Esophagus (tissue), 2 donors: Measurements from ENCODE around the gene RUFY2. TPM values are rescaled to one million over a fixed set of nuclear protein-coding genes. Genes with fewer than 3 reads are reported as not detected.

Experiments used
- H3K27ac ChIP-seq, 2 donors: one replicate each; pipeline ENCODE4 v1.5.1; 2013; ENCODE audit warnings: low read depth in 2 of 2, mild to moderate bottlenecking in 2 of 2, inconsistent platforms in 1 of 2, low read length in 1 of 2, moderate library complexity in 1 of 2
- H3K27me3 ChIP-seq, 2 donors: one replicate each; pipeline ENCODE4 v1.6.1; 2013; ENCODE audit warnings: low read length in 2 of 2, control low read depth in 1 of 2, mild to moderate bottlenecking in 1 of 2; ENCODE audit not compliant: insufficient read depth in 2 of 2, control insufficient read depth in 1 of 2
- H3K36me3 ChIP-seq, 2 donors: one replicate each; pipeline ENCODE4 v1.6.1; 2013; ENCODE audit warnings: low read length in 1 of 2; ENCODE audit not compliant: control insufficient read depth in 2 of 2, insufficient read depth in 2 of 2
- H3K4me1 ChIP-seq, 2 donors: one replicate each; pipeline ENCODE4 v1.6.1; 2013; ENCODE audit warnings: low read length in 1 of 2; ENCODE audit not compliant: control insufficient read depth in 2 of 2, insufficient read depth in 2 of 2
- H3K4me3 ChIP-seq, 2 donors: one replicate each; pipeline ENCODE4 v1.5.1; 2013; ENCODE audit warnings: low read length in 2 of 2, mild to moderate bottlenecking in 2 of 2, low read depth in 1 of 2, moderate library complexity in 1 of 2
- H3K9me3 ChIP-seq, 2 donors: one replicate each; pipeline ENCODE4 v1.6.1; 2013; ENCODE audit warnings: mild to moderate bottlenecking in 2 of 2, low read depth in 1 of 2, low read length in 1 of 2, moderate library complexity in 1 of 2; ENCODE audit not compliant: control insufficient read depth in 2 of 2, insufficient read depth in 1 of 2
- WGBS, 2 donors: extraction: QIAGEN DNeasy Blood & Tissue Kit; methylation state at CpG; one replicate each; pipeline ENCODE4 v1.1.7; 2013; 5-methylcytosine and 5-hydroxymethylcytosine counted together
- polyA plus RNA-seq, 2 donors: library from polyadenylated mRNA; stranded (reverse); fragments of 200-250 nt; gene quantifications; one replicate each; pipeline ENCODE4 v1.2.3, GENCODE V29; 2013
- donor health status: healthy with polysubstance abuse.
- donor health status: Bipolar disorder and iron deficiency.

RUFY2 gene
- polyA plus RNA-seq, 2 donors, result 4.9 to 5.1 TPM

DNA sequence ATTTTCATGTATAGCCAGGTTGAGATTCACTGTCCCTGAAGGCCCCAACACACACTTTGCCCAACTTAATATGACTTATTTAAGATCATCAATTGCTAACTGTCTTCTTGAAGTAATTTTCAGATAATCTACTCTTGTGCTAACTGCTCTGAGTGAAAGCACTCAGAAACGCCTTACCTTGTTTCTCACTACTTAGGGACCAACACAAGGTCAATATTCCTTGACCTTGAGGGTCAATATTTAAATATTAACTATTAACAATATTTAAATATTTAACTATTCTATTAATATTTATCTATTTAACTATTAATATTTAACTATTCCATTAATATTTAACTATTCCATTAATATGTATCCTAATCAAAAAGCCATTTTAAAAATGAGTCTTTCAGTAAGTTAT, 101.2 kb downstream of the RUFY2 start:
- WGBS, 2 donors, result 11 to 40% methylated on average over 1 of the region's 1 CpG
- Histone ChIP-seq H3K36me3 (no peaks in the 10 kb centered on the region), H3K27ac (no peak overlapping the region), H3K4me1 (no peaks in the 10 kb centered on the region), H3K9me3 (no peaks in the 10 kb centered on the region), H3K4me3 (no peak overlapping the region), H3K27me3 (no peaks in the 10 kb centered on the region)

DNA sequence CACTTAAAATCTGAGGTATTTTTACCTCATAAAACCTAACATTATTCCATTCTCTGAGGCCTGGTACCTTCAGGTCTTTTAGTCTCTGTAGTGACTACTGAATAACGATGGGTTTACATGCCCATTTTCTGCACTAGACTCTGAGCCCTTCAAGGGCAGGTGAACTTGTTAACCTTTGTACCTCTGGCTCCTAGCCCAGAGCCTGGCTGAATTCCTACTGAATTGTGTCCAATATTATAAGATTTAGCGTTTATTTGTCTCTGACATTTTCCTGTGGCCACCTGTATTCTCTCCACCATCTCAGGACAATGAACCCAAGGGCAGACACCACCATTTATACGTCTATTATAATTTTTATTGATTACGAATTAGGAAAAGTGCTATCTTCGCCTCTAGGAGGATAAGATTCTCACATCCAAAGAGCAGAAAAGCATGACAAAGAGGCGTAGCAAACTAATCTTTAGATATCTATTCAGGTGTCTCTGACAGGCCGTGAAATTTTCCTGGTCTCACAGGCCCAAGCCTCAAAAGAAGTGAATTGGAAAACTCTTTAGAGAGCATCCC, 103.1 kb downstream of the RUFY2 start:
- 52 to 73% methylated on average over 7 of the region's 7 CpGs for WGBS, 2 donors
- no peak overlapping the region for H3K4me3 ChIP-seq
- no peaks in the 10 kb centered on the region for H3K36me3 ChIP-seq
- H3K27ac ChIP-seq, result no peak overlapping the region
- H3K27me3 ChIP-seq, result no peaks in the 10 kb centered on the region
- H3K9me3 ChIP-seq, result no peaks in the 10 kb centered on the region
- H3K4me1 ChIP-seq, result no peaks in the 10 kb centered on the region

DNA sequence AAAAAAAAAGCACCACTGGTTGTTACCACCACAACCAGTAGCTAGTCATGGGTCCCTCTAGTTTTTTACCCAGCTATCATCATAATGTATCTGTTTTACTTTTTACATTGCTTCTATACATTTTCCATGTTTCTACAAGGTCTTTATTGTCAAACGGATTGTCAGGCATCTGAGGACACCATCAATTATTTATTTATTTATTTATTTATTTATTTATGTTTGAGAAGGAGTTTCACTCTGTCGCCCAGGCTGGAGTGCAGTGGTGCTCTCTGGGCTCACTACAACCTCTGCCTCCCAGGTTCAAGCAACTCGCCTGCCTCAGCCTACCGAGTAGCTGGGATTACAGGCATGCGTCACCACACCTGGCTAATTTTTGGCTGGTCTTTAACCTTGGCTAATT, 104.2 kb downstream of the RUFY2 start:
- Histone ChIP-seq H3K27ac (no peak overlapping the region), H3K36me3 (no peaks in the 10 kb centered on the region), H3K27me3 (no peaks in the 10 kb centered on the region), H3K9me3 (no peaks in the 10 kb centered on the region), H3K4me3 (no peak overlapping the region), H3K4me1 (no peaks in the 10 kb centered on the region)
- WGBS, 2 donors, result 64 to 81% methylated on average over 5 of the region's 5 CpGs

DNA sequence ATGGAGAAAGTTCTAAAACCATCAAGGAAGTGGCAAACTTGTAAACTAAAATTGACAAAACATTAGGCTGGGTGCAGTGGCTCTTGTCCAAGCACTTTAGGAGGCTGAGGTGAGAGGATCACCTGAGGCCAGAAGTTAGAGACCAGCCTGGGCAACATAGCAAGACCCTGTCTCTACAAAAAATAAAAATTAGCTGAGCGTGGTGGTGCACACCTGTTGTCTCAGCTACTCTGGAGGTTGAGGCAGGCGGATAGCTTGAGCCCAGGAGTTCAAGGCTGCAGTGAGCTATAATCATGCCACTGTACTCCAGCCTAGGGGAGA, 104.6 kb downstream of the RUFY2 start:
- Histone ChIP-seq H3K4me1 (no peaks in the 10 kb centered on the region), H3K9me3 (no peaks in the 10 kb centered on the region), H3K36me3 (no peaks in the 10 kb centered on the region), H3K4me3 (no peak overlapping the region), H3K27ac (no peak overlapping the region), H3K27me3 (no peaks in the 10 kb centered on the region)
- WGBS, 2 donors, result 59 to 69% methylated on average over 2 of the region's 2 CpGs

DNA sequence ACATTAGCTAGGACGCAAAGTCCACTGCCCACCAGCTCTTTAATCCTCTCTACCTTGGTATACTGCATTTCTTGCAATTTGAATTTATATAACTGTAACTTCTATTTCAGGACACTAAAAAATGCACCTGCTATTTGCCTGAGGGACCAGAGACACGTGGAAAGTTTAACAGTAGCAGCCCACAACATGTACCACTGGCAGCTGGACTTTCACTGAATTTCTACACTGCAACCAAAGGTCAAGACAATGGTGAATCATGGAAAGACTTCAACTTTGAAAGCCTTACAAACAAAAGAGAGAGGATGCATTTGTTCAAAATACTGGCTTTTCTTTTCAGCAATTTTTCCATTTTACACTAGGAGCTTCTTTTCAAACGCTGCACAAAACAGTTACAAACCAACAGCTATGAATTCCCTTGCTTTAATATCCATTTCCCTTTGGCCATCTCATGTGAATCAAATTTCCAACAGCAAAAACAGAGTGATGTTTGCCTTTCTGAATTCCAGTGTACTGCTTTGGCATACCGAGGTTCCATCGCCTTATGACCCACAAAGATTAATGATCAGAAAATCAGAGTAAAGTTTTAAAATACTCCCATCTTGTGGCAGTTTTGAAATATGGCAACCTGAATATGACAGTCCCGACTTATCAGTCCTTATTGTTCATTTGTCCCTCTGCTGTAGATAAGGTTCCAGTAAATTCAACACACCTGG, 105.1 kb downstream of the RUFY2 start:
- Histone ChIP-seq H3K4me1 (no peaks in the 10 kb centered on the region), H3K9me3 (no peaks in the 10 kb centered on the region), H3K36me3 (no peaks in the 10 kb centered on the region), H3K4me3 (no peak overlapping the region), H3K27ac (no peak overlapping the region), H3K27me3 (no peaks in the 10 kb centered on the region)
- WGBS, 2 donors, result 41 to 45% methylated on average over 6 of the region's 6 CpGs

DNA sequence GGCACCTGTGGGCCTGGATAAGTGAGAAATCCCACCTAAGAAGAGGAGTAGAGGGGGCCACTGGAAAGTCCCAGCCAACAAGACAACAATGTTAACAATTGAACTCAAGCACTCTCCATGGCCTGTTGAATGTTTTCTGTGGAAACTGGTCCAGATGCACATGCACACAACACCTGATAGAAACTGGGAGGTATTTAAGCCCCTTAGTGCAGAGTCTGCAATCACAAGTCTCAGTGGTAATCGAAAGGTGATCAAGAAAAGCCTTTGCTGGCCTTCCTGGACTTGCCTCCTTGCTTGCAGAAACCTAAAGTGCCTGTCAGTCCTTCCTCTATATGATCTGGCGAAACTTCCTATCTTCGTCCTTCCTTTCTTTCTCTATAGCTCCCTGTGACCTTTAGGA, 105.8 kb downstream of the RUFY2 start:
- no peaks in the 10 kb centered on the region for H3K36me3 ChIP-seq
- no peaks in the 10 kb centered on the region for H3K4me1 ChIP-seq
- H3K27ac ChIP-seq, result no peak overlapping the region
- no peak overlapping the region for H3K4me3 ChIP-seq
- H3K27me3 ChIP-seq, result no peaks in the 10 kb centered on the region
- no peaks in the 10 kb centered on the region for H3K9me3 ChIP-seq
- WGBS, 2 donors, result 78 to 83% methylated on average over 3 of the region's 3 CpGs

DNA sequence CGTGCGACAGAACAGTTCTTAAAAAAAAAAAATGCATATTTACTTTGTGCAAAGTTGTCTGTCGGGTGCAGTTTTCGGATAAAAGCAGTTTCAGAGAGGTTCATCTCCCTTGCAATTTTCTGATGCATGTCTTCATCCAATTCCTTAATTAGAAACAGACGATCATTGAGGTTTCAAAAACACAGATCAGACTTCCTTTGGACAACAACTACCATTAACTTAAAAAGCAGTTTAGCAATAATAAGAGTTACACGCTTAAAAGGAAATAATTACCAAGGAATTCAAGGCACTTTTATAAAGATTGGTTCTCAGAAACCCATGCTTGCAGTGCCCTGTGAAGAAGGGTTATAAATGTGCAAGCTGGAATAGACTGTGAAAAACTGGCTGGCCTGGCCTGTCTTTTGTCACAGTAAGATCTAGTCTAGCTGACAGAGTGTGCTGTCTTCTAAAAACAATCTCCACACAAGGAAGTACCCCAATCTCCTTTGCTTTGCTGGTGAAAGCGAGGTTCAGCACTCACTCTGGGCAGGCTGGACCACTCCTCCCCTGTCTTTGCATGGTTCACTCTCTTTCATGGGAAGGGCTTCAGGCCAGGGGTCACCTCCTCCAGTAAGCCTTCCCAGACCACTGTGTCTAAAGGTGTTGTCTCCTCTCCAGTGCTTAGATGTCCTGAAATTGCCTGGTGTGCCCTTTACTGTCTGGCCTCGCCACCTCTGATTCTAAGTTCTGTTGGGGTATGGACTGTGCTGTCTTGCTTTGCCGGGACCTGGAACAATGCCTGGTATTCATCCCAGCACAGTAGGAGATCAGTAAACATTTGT, 110.0 kb downstream of the RUFY2 start:
- H3K27ac ChIP-seq, result no peak overlapping the region
- no peak overlapping the region for H3K4me3 ChIP-seq
- H3K27me3 ChIP-seq, result no peaks in the 10 kb centered on the region
- no peaks in the 10 kb centered on the region for H3K9me3 ChIP-seq
- 74 to 75% methylated on average over 9 of the region's 9 CpGs for WGBS, 2 donors
- H3K4me1 ChIP-seq, result no peaks in the 10 kb centered on the region
- no peaks in the 10 kb centered on the region for H3K36me3 ChIP-seq

Other genes with a start within 250 kb of the RUFY2 start
- gene ATOH7, start 175.2 kb downstream of the RUFY2 start, polyA plus RNA-seq, result under 1 TPM in 1 of 2 donors, not detected in 1; 0.02 TPM
- gene HNRNPH3, start 75.2 kb downstream of the RUFY2 start, polyA plus RNA-seq, result 10 to 100 TPM; 83.3 to 87.4 TPM
- 1 to 10 TPM; 1.1 to 1.2 TPM for gene PBLD, start 74.3 kb downstream of the RUFY2 start, polyA plus RNA-seq
- 1 to 10 TPM; 1.8 TPM for gene DNA2, start 64.7 kb upstream of the RUFY2 start, polyA plus RNA-seq
- gene SLC25A16, start 120.2 kb upstream of the RUFY2 start, polyA plus RNA-seq, result 10 to 100 TPM in 1 of 2 donors, 1 to 10 TPM in 1; 6.2 to 11.6 TPM
- gene TET1, start 153.1 kb upstream of the RUFY2 start, polyA plus RNA-seq, result under 1 TPM; 0.05 to 0.16 TPM